ENCODE data around the gene OSBPL7. TPM values are rescaled to one million over a fixed set of nuclear protein-coding genes. Genes with fewer than 3 reads are reported as not detected.

The OSBPL7 gene
- total and polyA plus RNA-seq, 2 donors (not counting 3 experiments of a cell fraction or from before 2014, with no cell fraction given): 16.2 to 29.1 TPM

DNA sequence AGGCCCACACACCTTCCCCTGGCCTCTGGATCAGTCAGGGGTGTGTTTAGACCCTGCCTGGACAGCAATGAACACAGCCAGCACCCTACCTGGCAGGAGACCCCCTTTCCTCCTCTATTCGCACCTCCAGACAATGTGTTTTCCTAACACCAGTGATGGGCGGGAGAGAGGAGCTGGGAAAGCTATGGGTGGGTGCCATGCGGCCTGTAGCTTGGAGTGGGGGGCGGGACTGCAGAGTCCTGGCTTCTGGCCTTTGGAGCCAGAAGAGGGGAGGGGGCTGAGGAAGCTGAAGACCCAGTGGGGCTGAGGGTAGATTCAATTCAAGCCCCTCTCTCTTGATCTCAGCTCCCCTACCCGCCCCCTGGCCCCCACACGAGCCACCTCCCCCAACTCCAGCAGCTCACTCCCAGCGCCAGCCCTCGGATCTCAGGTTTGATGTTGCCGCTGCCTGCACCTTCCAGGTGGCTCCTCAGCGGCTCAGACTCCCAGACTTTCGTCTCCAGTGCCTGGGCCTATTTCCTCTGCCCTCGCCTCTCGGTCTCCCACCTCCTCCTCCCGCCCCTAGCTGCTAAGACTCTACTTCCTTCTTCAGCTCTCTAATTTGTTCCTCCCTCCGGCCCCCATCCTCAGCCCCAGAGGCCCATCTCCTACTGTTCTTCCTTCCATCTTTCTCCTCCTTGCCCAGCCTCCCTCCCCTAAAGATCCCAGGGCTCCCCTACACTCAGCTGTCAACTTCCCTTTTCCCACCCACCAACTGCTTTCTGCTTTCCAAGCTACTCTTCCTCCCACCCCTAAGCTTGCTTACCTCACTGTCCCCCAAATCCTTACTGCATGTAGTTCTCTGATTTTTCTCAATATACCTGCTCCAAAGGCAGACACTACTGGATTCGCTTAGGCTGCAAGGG lies 36.2 kb upstream of the OSBPL7 start:
- FAIRE-seq (no peak), DNase-seq (ENCODE audit: low read depth, low spot score) (no peak)
- Histone ChIP-seq H2AFZ (ENCODE audit: low read depth, low read length) (no peak overlapping the region), H3K4me3 (replicated peaks in 1 of 3; ENCODE audit: insufficient read depth in 1 of 3, low read depth in 1 of 3, low read length in 3 of 3) (no peak overlapping the region), H3K9ac (replicated peaks; ENCODE audit: extremely low read depth, insufficient read depth, low read length) (no peak overlapping the region), H3K9me1 (replicated peaks; ENCODE audit: control insufficient read depth, extremely low read depth, insufficient read depth, low read length) (no peaks in the 10 kb centered on the region), H3K4me2 (ENCODE audit: insufficient read depth, low read length) (no peak overlapping the region), H3K27ac (ENCODE audit: insufficient read depth, low read depth, low read length) (no peak overlapping the region), H3K4me1 (ENCODE audit: control insufficient read depth, extremely low read depth, insufficient read depth, low read length) (peaks cover 20% of the 10 kb centered on the region), H4K20me1 (replicated peaks; ENCODE audit: control insufficient read depth, extremely low read depth, insufficient read depth, low read length) (no peaks in the 10 kb centered on the region), H3K27me3 (ENCODE audit: control insufficient read depth in 2 of 2, insufficient read depth in 2 of 2, low read length in 2 of 2) (peaks cover 0 to 11% of the 10 kb centered on the region in 2 experiments), H3K9me3 (replicated peaks; ENCODE audit: control insufficient read depth, insufficient read depth, low read length) (no peaks in the 10 kb centered on the region), H3K36me3 (ENCODE audit: control insufficient read depth in 2 of 2, extremely low read depth in 1 of 2, insufficient read depth in 2 of 2, low read length in 2 of 2) (no peaks in the 10 kb centered on the region), H3K79me2 (ENCODE audit: control insufficient read depth, insufficient read depth, low read length) (no peaks in the 10 kb centered on the region)
- ChIA-PET POLR2A (no interaction called here), CTCF (interaction anchor here (1.7 to 7.2 kb wide), 2 partner anchors 12 to 32 kb away, joined by 7 to 48 read pairs; no protein-coding TSS in a partner anchor)
- no TSS peak for BruUV-seq (replicated peaks)
- TF ChIP-seq MYC (IDR thresholded peaks at IDR 0.05; ENCODE audit: low read depth, low read length) (no peak), POLR2AphosphoS5 (IDR thresholded peaks at IDR 0.05; ENCODE audit: insufficient read depth, low read depth, low read length) (no peak), GATA2 (IDR thresholded peaks at IDR 0.05; ENCODE audit: insufficient read depth, insufficient read length, low read depth, low read length) (no peak), FOS (IDR thresholded peaks at IDR 0.05; ENCODE audit: borderline replicate concordance, insufficient read depth, low read length) (no peak), JUN (IDR thresholded peaks at IDR 0.05; ENCODE audit: borderline replicate concordance, insufficient read depth, insufficient read length, low read depth) (no peak), POLR2A (IDR thresholded peaks at IDR 0.05; ENCODE audit: low read depth, low read length) (no peak), EZH2 (IDR thresholded peaks at IDR 0.05; ENCODE audit: borderline replicate concordance, low read depth, low read length, severe bottlenecking) (no peak)
- TF ChIP-seq, protein P1, sequence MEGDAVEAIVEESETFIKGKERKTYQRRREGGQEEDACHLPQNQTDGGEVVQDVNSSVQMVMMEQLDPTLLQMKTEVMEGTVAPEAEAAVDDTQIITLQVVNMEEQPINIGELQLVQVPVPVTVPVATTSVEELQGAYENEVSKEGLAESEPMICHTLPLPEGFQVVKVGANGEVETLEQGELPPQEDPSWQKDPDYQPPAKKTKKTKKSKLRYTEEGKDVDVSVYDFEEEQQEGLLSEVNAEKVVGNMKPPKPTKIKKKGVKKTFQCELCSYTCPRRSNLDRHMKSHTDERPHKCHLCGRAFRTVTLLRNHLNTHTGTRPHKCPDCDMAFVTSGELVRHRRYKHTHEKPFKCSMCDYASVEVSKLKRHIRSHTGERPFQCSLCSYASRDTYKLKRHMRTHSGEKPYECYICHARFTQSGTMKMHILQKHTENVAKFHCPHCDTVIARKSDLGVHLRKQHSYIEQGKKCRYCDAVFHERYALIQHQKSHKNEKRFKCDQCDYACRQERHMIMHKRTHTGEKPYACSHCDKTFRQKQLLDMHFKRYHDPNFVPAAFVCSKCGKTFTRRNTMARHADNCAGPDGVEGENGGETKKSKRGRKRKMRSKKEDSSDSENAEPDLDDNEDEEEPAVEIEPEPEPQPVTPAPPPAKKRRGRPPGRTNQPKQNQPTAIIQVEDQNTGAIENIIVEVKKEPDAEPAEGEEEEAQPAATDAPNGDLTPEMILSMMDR (IDR thresholded peaks at IDR 0.05; ENCODE audit: extremely low read depth in 1 of 2, insufficient read depth in 1 of 2, low read depth in 1 of 2, low read length in 2 of 2): no peak
- TF ChIP-seq, protein P2, sequence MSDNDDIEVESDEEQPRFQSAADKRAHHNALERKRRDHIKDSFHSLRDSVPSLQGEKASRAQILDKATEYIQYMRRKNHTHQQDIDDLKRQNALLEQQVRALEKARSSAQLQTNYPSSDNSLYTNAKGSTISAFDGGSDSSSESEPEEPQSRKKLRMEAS (IDR thresholded peaks at IDR 0.05; ENCODE audit: insufficient read depth, insufficient read length): no peak
- intact Hi-C loops (cut with micrococcal nuclease) (no loop called here), dilution Hi-C loops (cut with MboI; ENCODE audit: extremely low pct_ligation_motif_present, low sequenced_read_pairs) (no loop called here)
